Liver (tissue), 3 donors: ENCODE data around the gene STMP1.

ENCODE experiments used
- FOXA1 ChIP-seq: IDR thresholded peaks from 2 replicates; pipeline ENCODE4 v1.6.1; 2016; ENCODE audit warnings: antibody characterized with exemption
- GABPA ChIP-seq, 2 donors: IDR thresholded peaks in 1 of 2; conservative IDR thresholded peaks in 1 of 2; 2 replicates each; pipeline ENCODE4 v1.6.1; 2016; ENCODE audit warnings: antibody characterized with exemption in 2 of 2, mild to moderate bottlenecking in 1 of 2, moderate library complexity in 1 of 2
- JUND ChIP-seq, 2 donors: IDR thresholded peaks; 2 replicates each; pipeline ENCODE4 v1.6.1; 2016; ENCODE audit warnings: antibody characterized with exemption in 2 of 2
- NR2F2 ChIP-seq: IDR thresholded peaks from 2 replicates; pipeline ENCODE4 v1.6.1; 2016; ENCODE audit warnings: antibody characterized with exemption
- REST ChIP-seq: IDR thresholded peaks from 2 replicates; pipeline ENCODE4 v1.6.1; 2016; ENCODE audit warnings: antibody characterized with exemption, mild to moderate bottlenecking
- SP1 ChIP-seq: IDR thresholded peaks from 2 replicates; pipeline ENCODE4 v1.6.1; 2018; ENCODE audit warnings: antibody characterized with exemption, mild to moderate bottlenecking
- TAF1 ChIP-seq: conservative IDR thresholded peaks from 2 replicates; pipeline ENCODE4 v1.6.1; 2016; ENCODE audit warnings: antibody characterized with exemption, mild to moderate bottlenecking
- YY1 ChIP-seq: IDR thresholded peaks from 2 replicates; pipeline ENCODE4 v1.6.1; 2016; ENCODE audit warnings: antibody characterized with exemption, mild to moderate bottlenecking
- TF ChIP-seq, protein P1 (sequence below): fragments of 150-350 bp; IDR thresholded peaks from 2 replicates; pipeline ENCODE4 v1.5.1; 2017; ENCODE audit warnings: improper control_type of control experiment, low read depth, low read length; ENCODE audit not compliant: missing input control
- TF ChIP-seq, protein P2 (sequence below): IDR thresholded peaks from 2 replicates; pipeline ENCODE4 v1.6.1; 2016; ENCODE audit warnings: antibody characterized with exemption
- donor health status: healthy.
- donor health status: healthy.

GRCh38 chr7:135709508-135709907 lies 47.2 kb downstream of the STMP1 start:
- TF ChIP-seq, protein P1, sequence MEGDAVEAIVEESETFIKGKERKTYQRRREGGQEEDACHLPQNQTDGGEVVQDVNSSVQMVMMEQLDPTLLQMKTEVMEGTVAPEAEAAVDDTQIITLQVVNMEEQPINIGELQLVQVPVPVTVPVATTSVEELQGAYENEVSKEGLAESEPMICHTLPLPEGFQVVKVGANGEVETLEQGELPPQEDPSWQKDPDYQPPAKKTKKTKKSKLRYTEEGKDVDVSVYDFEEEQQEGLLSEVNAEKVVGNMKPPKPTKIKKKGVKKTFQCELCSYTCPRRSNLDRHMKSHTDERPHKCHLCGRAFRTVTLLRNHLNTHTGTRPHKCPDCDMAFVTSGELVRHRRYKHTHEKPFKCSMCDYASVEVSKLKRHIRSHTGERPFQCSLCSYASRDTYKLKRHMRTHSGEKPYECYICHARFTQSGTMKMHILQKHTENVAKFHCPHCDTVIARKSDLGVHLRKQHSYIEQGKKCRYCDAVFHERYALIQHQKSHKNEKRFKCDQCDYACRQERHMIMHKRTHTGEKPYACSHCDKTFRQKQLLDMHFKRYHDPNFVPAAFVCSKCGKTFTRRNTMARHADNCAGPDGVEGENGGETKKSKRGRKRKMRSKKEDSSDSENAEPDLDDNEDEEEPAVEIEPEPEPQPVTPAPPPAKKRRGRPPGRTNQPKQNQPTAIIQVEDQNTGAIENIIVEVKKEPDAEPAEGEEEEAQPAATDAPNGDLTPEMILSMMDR: no peak
- TF ChIP-seq SP1: no peak
- no peak for TF ChIP-seq REST
- no peak for TF ChIP-seq TAF1
- no peak for TF ChIP-seq FOXA1
- no peak for TF ChIP-seq GABPA (IDR thresholded peaks at IDR 0.05 in 1 of 2, conservative IDR thresholded peaks at IDR 0.05 in 1 of 2)
- TF ChIP-seq YY1: no peak
- TF ChIP-seq, protein P2, sequence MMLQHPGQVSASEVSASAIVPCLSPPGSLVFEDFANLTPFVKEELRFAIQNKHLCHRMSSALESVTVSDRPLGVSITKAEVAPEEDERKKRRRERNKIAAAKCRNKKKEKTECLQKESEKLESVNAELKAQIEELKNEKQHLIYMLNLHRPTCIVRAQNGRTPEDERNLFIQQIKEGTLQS: no peak
- no peak for TF ChIP-seq JUND (IDR thresholded peaks at IDR 0.05)
- TF ChIP-seq NR2F2: no peak
